IPS-20b (cell line): ENCODE measurements around the gene ARFGEF2.

Experiments used
- H3K27ac ChIP-seq: one replicate; pipeline ENCODE4 v1.5.1; 2013; ENCODE audit warnings: low read length
- H3K27me3 ChIP-seq: 2 replicates; pipeline ENCODE4 v1.6.1; 2013; ENCODE audit warnings: mild to moderate bottlenecking, low read length, inconsistent platforms; ENCODE audit not compliant: insufficient read depth
- H3K36me3 ChIP-seq: 2 replicates; pipeline ENCODE4 v1.6.1; 2013; ENCODE audit warnings: low read depth, mild to moderate bottlenecking, inconsistent platforms, low read length, moderate library complexity; ENCODE audit not compliant: insufficient read depth
- H3K4me1 ChIP-seq: 2 replicates; pipeline ENCODE4 v1.6.1; 2013; ENCODE audit warnings: mild to moderate bottlenecking, control low read depth, inconsistent platforms, low read length, moderate library complexity; ENCODE audit not compliant: insufficient read depth
- H3K4me3 ChIP-seq: 2 replicates; pipeline ENCODE4 v1.5.1; 2013; ENCODE audit warnings: mild to moderate bottlenecking, low read length, inconsistent platforms
- H3K9ac ChIP-seq: 2 replicates; pipeline ENCODE4 v1.6.1; 2013; ENCODE audit warnings: low read depth, mild to moderate bottlenecking, inconsistent platforms, low read length, moderate library complexity
- H3K9me3 ChIP-seq: 2 replicates; pipeline ENCODE4 v1.6.1; 2013; ENCODE audit warnings: mild to moderate bottlenecking, low read depth, low read length, inconsistent platforms; ENCODE audit not compliant: insufficient read depth

ARFGEF2 gene

GRCh38 chr20:48903705-48904104 is 17.8 kb upstream of the ARFGEF2 start:
- Histone ChIP-seq H3K9ac (no peak overlapping the region), H3K36me3 (no peaks in the 10 kb centered on the region), H3K4me1 (peaks cover 4% of the 10 kb centered on the region; the same call in 1 of the 2 replicates), H3K4me3 (no peak overlapping the region), H3K27me3 (no peaks in the 10 kb centered on the region), H3K9me3 (peaks cover under 1% of the 10 kb centered on the region; the same call in 1 of the 2 replicates), H3K27ac (no peak overlapping the region)

GRCh38 chr20:48904566-48905296 is 16.8 kb upstream of the ARFGEF2 start:
- no peaks in the 10 kb centered on the region for H3K36me3 ChIP-seq
- peaks cover 4% of the 10 kb centered on the region; the same call in 1 of the 2 replicates for H3K4me1 ChIP-seq
- peaks cover 6% of the 10 kb centered on the region; the same call in 1 of the 2 replicates for H3K9me3 ChIP-seq
- H3K9ac ChIP-seq = peak overlapping the region; percentile 43; the same call in 1 of the 2 replicates
- no peaks in the 10 kb centered on the region for H3K27me3 ChIP-seq
- no peak overlapping the region for H3K27ac ChIP-seq
- peak overlapping the region; percentile 38; the same call in 1 of the 2 replicates for H3K4me3 ChIP-seq

- Histone ChIP-seq H3K4me1 (peaks cover 4% of the 10 kb centered on the region; the same call in 1 of the 2 replicates), H3K9ac (no peak overlapping the region), H3K9me3 (peaks cover 10% of the 10 kb centered on the region; the same call in 1 of the 2 replicates), H3K36me3 (no peaks in the 10 kb centered on the region), H3K27ac (no peak overlapping the region), H3K4me3 (no peak overlapping the region), H3K27me3 (no peaks in the 10 kb centered on the region)
Measured at GRCh38 chr20:48905297-48905647, 16.2 kb upstream of the ARFGEF2 start.

GRCh38 chr20:48906221-48906877 is 15.2 kb upstream of the ARFGEF2 start:
- H3K4me3 ChIP-seq = no peak overlapping the region
- no peaks in the 10 kb centered on the region for H3K27me3 ChIP-seq
- H3K4me1 ChIP-seq = peaks cover 4% of the 10 kb centered on the region; the same call in 1 of the 2 replicates
- peaks cover 10% of the 10 kb centered on the region; the same call in 1 of the 2 replicates for H3K9me3 ChIP-seq
- no peak overlapping the region for H3K27ac ChIP-seq
- H3K9ac ChIP-seq = no peak overlapping the region
- H3K36me3 ChIP-seq = no peaks in the 10 kb centered on the region

GRCh38 chr20:48908656-48909319 is 12.7 kb upstream of the ARFGEF2 start:
- no peak overlapping the region for H3K9ac ChIP-seq
- H3K27ac ChIP-seq = no peak overlapping the region
- no peak overlapping the region for H3K4me3 ChIP-seq
- H3K9me3 ChIP-seq = peaks cover 10% of the 10 kb centered on the region; the same call in 1 of the 2 replicates
- no peaks in the 10 kb centered on the region for H3K27me3 ChIP-seq
- no peaks in the 10 kb centered on the region for H3K36me3 ChIP-seq
- peaks cover 4% of the 10 kb centered on the region; the same call in 1 of the 2 replicates for H3K4me1 ChIP-seq

GRCh38 chr20:48909910-48910309 is 11.6 kb upstream of the ARFGEF2 start:
- H3K4me1 ChIP-seq = no peaks in the 10 kb centered on the region; the same call in 1 of the 2 replicates
- peaks cover 10% of the 10 kb centered on the region; the same call in 1 of the 2 replicates for H3K9me3 ChIP-seq
- H3K9ac ChIP-seq = no peak overlapping the region
- H3K4me3 ChIP-seq = no peak overlapping the region
- H3K27ac ChIP-seq = no peak overlapping the region
- H3K27me3 ChIP-seq = no peaks in the 10 kb centered on the region
- no peaks in the 10 kb centered on the region for H3K36me3 ChIP-seq

GRCh38 chr20:48910347-48910781 is 11.1 kb upstream of the ARFGEF2 start:
- Histone ChIP-seq H3K9ac (no peak overlapping the region), H3K27ac (no peak overlapping the region), H3K27me3 (no peaks in the 10 kb centered on the region), H3K36me3 (no peaks in the 10 kb centered on the region), H3K9me3 (peaks cover 10% of the 10 kb centered on the region; the same call in 1 of the 2 replicates), H3K4me3 (no peak overlapping the region), H3K4me1 (no peaks in the 10 kb centered on the region)

- Histone ChIP-seq H3K27ac (no peak overlapping the region), H3K9ac (no peak overlapping the region), H3K4me1 (no peaks in the 10 kb centered on the region), H3K9me3 (peaks cover 10% of the 10 kb centered on the region; the same call in 1 of the 2 replicates), H3K36me3 (no peaks in the 10 kb centered on the region), H3K27me3 (no peaks in the 10 kb centered on the region), H3K4me3 (no peak overlapping the region)
Measured at GRCh38 chr20:48912065-48912464, 9.4 kb upstream of the ARFGEF2 start.

GRCh38 chr20:48916699-48917098 is 4.8 kb upstream of the ARFGEF2 start:
- Histone ChIP-seq H3K27me3 (no peaks in the 10 kb centered on the region), H3K4me3 (no peak overlapping the region), H3K9ac (no peak overlapping the region), H3K36me3 (no peaks in the 10 kb centered on the region), H3K9me3 (no peaks in the 10 kb centered on the region), H3K27ac (no peak overlapping the region), H3K4me1 (no peaks in the 10 kb centered on the region)

GRCh38 chr20:48919336-48919881 is 2.1 kb upstream of the ARFGEF2 start:
- no peak overlapping the region for H3K4me3 ChIP-seq
- no peak overlapping the region for H3K9ac ChIP-seq
- no peaks in the 10 kb centered on the region for H3K9me3 ChIP-seq
- H3K27ac ChIP-seq = no peak overlapping the region
- H3K36me3 ChIP-seq = no peaks in the 10 kb centered on the region
- no peaks in the 10 kb centered on the region for H3K27me3 ChIP-seq
- peaks cover 6% of the 10 kb centered on the region; the same call in 1 of the 2 replicates for H3K4me1 ChIP-seq

GRCh38 chr20:48919882-48920526 is 1.5 kb upstream of the ARFGEF2 start:
- no peaks in the 10 kb centered on the region for H3K9me3 ChIP-seq
- no peaks in the 10 kb centered on the region for H3K27me3 ChIP-seq
- H3K27ac ChIP-seq = no peak overlapping the region
- no peak overlapping the region for H3K9ac ChIP-seq
- H3K4me1 ChIP-seq = peaks cover 6% of the 10 kb centered on the region; the same call in 1 of the 2 replicates
- no peaks in the 10 kb centered on the region for H3K36me3 ChIP-seq
- no peak overlapping the region for H3K4me3 ChIP-seq
